ENCODE results near the gene MTMR3. TPM values are rescaled to one million over a fixed set of nuclear protein-coding genes. Genes with fewer than 3 reads are reported as not detected.

MTMR3 gene
- total and polyA plus RNA-seq, 4 donors = 13.6 to 86.0 (median 41.3) TPM

- Histone ChIP-seq H3K27ac (ENCODE audit: low read depth in 1 of 2, low read length in 1 of 2) (no peak overlapping the region), H3K9me3 (ENCODE audit: control insufficient read depth in 4 of 4, insufficient read depth in 3 of 4, low read length in 3 of 4) (no peaks in the 10 kb centered on the region), H3K27me3 (ENCODE audit: control insufficient read depth in 3 of 3, insufficient read depth in 3 of 3, low read length in 2 of 3) (no peaks in the 10 kb centered on the region), H3K4me1 (ENCODE audit: control insufficient read depth in 5 of 5, insufficient read depth in 5 of 5, low read length in 5 of 5) (peaks cover 0 to 11% (median 0%) of the 10 kb centered on the region in 5 donors), H3K4me3 (no peak overlapping the region), H3K9ac (ENCODE audit: insufficient read depth in 1 of 2, low read length in 2 of 2) (no peak overlapping the region), H3K36me3 (ENCODE audit: control insufficient read depth in 4 of 4, insufficient read depth in 4 of 4, low read length in 4 of 4) (peaks cover 15 to 35% (median 28%) of the 10 kb centered on the region in 4 donors)
- no peak for DNase-seq
- ATAC-seq (ENCODE audit: insufficient read depth, low FRiP score) = no peak
- WGBS, 2 donors = 88 to 93% methylated on average over 6 of the region's 6 CpGs
- no peak for TF ChIP-seq CTCF (IDR thresholded peaks at IDR 0.05; ENCODE audit: control extremely low read depth, extremely low read depth)
These were observed 145.8 kb downstream of the MTMR3 start for GRCh38 chr22:30028731-30029130.

- H3K27ac ChIP-seq (ENCODE audit: low read depth in 1 of 2, low read length in 1 of 2) = no peak overlapping the region
- DNase-seq = no peak
These were observed 146.5 kb downstream of the MTMR3 start for GRCh38 chr22:30029512-30029911.

GRCh38 chr22:30030329-30030728 lies 147.4 kb downstream of the MTMR3 start:
- 93 to 94% methylated on average over 5 of the region's 5 CpGs for WGBS, 2 donors
- Histone ChIP-seq H3K27me3 (ENCODE audit: control insufficient read depth in 3 of 3, insufficient read depth in 3 of 3, low read length in 2 of 3) (no peaks in the 10 kb centered on the region), H3K9me3 (ENCODE audit: control insufficient read depth in 4 of 4, insufficient read depth in 3 of 4, low read length in 3 of 4) (no peaks in the 10 kb centered on the region), H3K9ac (ENCODE audit: insufficient read depth in 1 of 2, low read length in 2 of 2) (no peak overlapping the region), H3K4me1 (ENCODE audit: control insufficient read depth in 5 of 5, insufficient read depth in 5 of 5, low read length in 5 of 5) (peaks cover 0 to 9% (median 0%) of the 10 kb centered on the region in 5 donors), H3K36me3 (ENCODE audit: control insufficient read depth in 4 of 4, insufficient read depth in 4 of 4, low read length in 4 of 4) (peaks cover 13 to 26% (median 17%) of the 10 kb centered on the region in 4 donors), H3K4me3 (no peak overlapping the region), H3K27ac (ENCODE audit: low read depth in 1 of 2, low read length in 1 of 2) (no peak overlapping the region)
- ATAC-seq (ENCODE audit: insufficient read depth, low FRiP score) (no peak), DNase-seq (no peak)
- no peak for TF ChIP-seq CTCF (IDR thresholded peaks at IDR 0.05; ENCODE audit: control extremely low read depth, extremely low read depth)

More at GRCh38 chr22:30029512-30029911, 146.5 kb downstream of the MTMR3 start:
- no peaks in the 10 kb centered on the region for H3K9me3 ChIP-seq (ENCODE audit: control insufficient read depth in 4 of 4, insufficient read depth in 3 of 4, low read length in 3 of 4)
- H3K9ac ChIP-seq (ENCODE audit: insufficient read depth in 1 of 2, low read length in 2 of 2) = no peak overlapping the region
- no peaks in the 10 kb centered on the region for H3K27me3 ChIP-seq (ENCODE audit: control insufficient read depth in 3 of 3, insufficient read depth in 3 of 3, low read length in 2 of 3)
- H3K36me3 ChIP-seq (ENCODE audit: control insufficient read depth in 4 of 4, insufficient read depth in 4 of 4, low read length in 4 of 4) = peaks cover 15 to 33% (median 24%) of the 10 kb centered on the region in 4 donors
- peaks cover 0 to 11% (median 0%) of the 10 kb centered on the region in 5 donors for H3K4me1 ChIP-seq (ENCODE audit: control insufficient read depth in 5 of 5, insufficient read depth in 5 of 5, low read length in 5 of 5)
- ATAC-seq (ENCODE audit: insufficient read depth, low FRiP score) = no peak
- TF ChIP-seq CTCF (IDR thresholded peaks at IDR 0.05; ENCODE audit: control extremely low read depth, extremely low read depth) = no peak
- no peak overlapping the region for H3K4me3 ChIP-seq

GRCh38 chr22:30031328-30031727 lies 148.4 kb downstream of the MTMR3 start:
- 94 to 97% methylated on average over 3 of the region's 3 CpGs for WGBS, 2 donors
- DNase-seq = no peak

More at GRCh38 chr22:30031328-30031727, 148.4 kb downstream of the MTMR3 start:
- H3K36me3 ChIP-seq (ENCODE audit: control insufficient read depth in 4 of 4, insufficient read depth in 4 of 4, low read length in 4 of 4) = peaks cover 6 to 18% (median 8%) of the 10 kb centered on the region in 4 donors
- no peak for ATAC-seq (ENCODE audit: insufficient read depth, low FRiP score)
- TF ChIP-seq CTCF (IDR thresholded peaks at IDR 0.05; ENCODE audit: control extremely low read depth, extremely low read depth) = no peak
- no peaks in the 10 kb centered on the region for H3K9me3 ChIP-seq (ENCODE audit: control insufficient read depth in 4 of 4, insufficient read depth in 3 of 4, low read length in 3 of 4)
- H3K9ac ChIP-seq (ENCODE audit: insufficient read depth in 1 of 2, low read length in 2 of 2) = no peak overlapping the region
- H3K4me1 ChIP-seq (ENCODE audit: control insufficient read depth in 5 of 5, insufficient read depth in 5 of 5, low read length in 5 of 5) = peaks cover 0 to 4% (median 0%) of the 10 kb centered on the region in 5 donors
- H3K27me3 ChIP-seq (ENCODE audit: control insufficient read depth in 3 of 3, insufficient read depth in 3 of 3, low read length in 2 of 3) = no peaks in the 10 kb centered on the region
- H3K4me3 ChIP-seq = no peak overlapping the region
- H3K27ac ChIP-seq (ENCODE audit: low read depth in 1 of 2, low read length in 1 of 2) = no peak overlapping the region
